ENCODE data around the gene BCL2A1. TPM values are rescaled to one million over a fixed set of nuclear protein-coding genes. Genes with fewer than 3 reads are reported as not detected.
"Not testable (repeated sequence)": the region's sequence is repeated elsewhere in the genome, so short reads cannot be mapped to it uniquely, and the experiment has no call there.

Gene BCL2A1
- total RNA-seq, 2 donors from 2014 or later = 0.86 to 1.5 TPM

DNA sequence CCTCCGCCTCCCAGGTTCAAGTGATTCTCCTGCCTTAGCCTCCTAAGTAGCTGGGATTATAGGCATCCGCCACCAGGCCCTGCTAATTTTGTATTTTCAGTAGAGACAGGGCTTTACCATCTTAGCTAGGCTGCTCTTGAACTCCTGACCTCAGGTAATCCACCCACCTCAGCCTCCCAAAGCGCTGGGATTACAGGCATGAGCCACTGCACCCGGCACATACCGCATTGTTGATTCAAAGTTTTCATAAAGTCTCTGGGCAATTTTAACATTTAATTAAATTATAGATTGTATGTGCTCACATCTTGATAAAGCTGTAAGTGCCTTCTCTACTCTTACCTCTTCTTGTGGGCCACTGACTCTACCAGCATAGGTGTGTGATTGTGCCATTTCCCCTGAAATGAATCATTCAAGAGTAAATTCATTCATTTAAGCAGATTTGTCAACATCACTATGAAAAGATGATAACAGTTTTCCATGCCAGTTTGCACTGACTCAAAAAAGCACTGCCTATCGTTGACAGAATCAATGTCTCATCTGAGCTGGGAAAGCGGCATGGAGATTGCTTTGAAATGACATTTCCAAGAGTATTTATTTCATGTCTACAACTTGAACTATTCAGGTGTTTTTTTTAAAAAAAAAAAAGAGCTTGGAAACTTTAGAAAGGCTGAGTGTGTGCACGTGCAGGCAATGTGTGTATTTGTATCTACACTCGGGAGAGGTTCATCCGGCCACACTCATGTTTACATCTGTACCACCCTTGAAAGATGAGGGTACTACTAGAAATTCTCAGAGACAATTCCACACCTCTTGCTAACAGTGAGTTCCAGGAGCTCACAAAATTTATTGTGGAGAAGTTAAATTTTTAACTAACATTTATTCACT, 3.5 kb downstream of the BCL2A1 start:
- Histone ChIP-seq H3K4me1 (no peaks in the 10 kb centered on the region), H3K36me3 (no peaks in the 10 kb centered on the region), H3K9ac (ENCODE audit: low read depth in 2 of 2, low read length in 2 of 2) (no peak overlapping the region), H3K27ac (no peak overlapping the region), H3K9me3 (no peaks in the 10 kb centered on the region), H3K27me3 (no peaks in the 10 kb centered on the region), H3K4me3 (no peak overlapping the region)
- TF ChIP-seq, protein P1, sequence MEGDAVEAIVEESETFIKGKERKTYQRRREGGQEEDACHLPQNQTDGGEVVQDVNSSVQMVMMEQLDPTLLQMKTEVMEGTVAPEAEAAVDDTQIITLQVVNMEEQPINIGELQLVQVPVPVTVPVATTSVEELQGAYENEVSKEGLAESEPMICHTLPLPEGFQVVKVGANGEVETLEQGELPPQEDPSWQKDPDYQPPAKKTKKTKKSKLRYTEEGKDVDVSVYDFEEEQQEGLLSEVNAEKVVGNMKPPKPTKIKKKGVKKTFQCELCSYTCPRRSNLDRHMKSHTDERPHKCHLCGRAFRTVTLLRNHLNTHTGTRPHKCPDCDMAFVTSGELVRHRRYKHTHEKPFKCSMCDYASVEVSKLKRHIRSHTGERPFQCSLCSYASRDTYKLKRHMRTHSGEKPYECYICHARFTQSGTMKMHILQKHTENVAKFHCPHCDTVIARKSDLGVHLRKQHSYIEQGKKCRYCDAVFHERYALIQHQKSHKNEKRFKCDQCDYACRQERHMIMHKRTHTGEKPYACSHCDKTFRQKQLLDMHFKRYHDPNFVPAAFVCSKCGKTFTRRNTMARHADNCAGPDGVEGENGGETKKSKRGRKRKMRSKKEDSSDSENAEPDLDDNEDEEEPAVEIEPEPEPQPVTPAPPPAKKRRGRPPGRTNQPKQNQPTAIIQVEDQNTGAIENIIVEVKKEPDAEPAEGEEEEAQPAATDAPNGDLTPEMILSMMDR (IDR thresholded peaks at IDR 0.05) = no peak
- DNase-seq = no peak
- intact Hi-C loops (cut with DNase I) = no loop called here

DNA sequence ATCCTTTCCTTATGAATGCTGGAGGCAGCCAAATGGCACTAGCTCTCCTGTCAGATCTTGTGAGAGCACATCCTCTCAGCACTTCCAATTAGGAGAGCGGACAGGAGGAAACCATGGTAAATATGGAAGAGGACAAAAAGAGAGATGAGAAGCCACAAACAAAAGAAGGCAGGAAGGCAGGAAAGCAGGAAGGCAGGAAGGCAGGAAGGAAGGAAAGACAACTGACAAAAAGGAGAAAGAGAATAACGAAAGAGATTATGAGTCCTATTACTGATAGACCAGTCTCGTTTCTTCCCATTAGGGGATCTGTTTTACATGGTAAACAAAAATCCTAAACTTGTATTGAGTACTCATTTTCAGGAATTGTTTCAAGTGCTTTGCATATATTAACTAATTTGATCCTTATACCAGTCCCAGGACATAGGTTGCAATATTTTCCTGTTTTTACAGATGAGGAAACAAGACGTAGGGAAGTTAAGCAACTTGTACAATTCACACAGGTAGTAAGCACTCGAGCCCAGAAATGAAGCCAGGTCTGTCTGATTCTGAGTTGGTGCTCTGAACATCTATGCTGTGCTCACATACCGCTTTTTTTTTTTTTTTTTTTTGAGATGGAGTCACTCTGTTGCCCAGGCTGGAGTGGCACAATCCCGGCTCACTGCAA, 4.2 kb downstream of the BCL2A1 start:
- H3K9ac ChIP-seq (ENCODE audit: low read depth in 2 of 2, low read length in 2 of 2) = no peak overlapping the region
- H3K27me3 ChIP-seq = no peaks in the 10 kb centered on the region
- H3K9me3 ChIP-seq = no peaks in the 10 kb centered on the region
- intact Hi-C loops (cut with DNase I) = no loop called here
- no peak overlapping the region for H3K4me3 ChIP-seq
- no peaks in the 10 kb centered on the region for H3K4me1 ChIP-seq
- no peak overlapping the region for H3K27ac ChIP-seq
- no peaks in the 10 kb centered on the region for H3K36me3 ChIP-seq
- DNase-seq = no peak
- TF ChIP-seq, protein P1 (IDR thresholded peaks at IDR 0.05) = no peak

DNA sequence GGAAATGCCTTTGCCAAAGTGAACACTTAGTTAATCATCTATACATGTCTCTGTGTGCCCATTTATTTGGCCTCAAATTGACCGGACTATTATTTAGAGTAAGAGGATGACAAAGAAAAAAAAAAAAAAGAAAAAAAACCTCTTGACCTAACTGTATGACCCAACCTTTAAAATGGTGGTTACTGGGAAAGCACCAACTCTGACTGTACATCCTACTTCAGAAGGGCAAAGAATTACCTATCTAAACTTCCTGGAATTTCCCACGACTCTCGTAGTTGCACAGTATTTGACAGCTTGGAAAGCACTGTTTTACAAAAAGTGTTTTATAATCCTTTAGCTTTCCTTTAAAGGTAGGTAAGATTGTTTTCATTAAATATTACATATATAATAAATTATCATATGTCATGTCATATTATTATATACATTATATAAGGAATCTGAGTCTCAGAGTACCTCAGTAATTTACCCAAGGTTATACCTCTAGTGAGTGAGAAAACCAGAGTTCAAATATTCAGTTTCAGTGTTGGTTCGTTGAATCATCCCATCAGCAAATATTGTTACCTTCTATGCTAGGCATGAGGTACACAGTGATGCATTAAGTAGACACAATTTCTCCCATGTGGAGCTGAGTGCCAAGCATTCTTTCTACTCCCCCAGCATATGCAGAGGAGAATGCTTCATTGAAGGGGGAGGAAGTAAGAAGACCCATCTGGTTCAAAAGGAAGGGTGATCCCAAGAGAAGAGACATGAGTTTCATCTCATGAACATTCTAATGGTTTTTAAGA, 5.0 kb downstream of the BCL2A1 start:
- H3K36me3 ChIP-seq = no peaks in the 10 kb centered on the region
- H3K9me3 ChIP-seq = no peaks in the 10 kb centered on the region
- H3K27me3 ChIP-seq = no peaks in the 10 kb centered on the region
- H3K9ac ChIP-seq (ENCODE audit: low read depth in 2 of 2, low read length in 2 of 2) = no peak overlapping the region
- no peak overlapping the region for H3K27ac ChIP-seq
- TF ChIP-seq, protein P1 (IDR thresholded peaks at IDR 0.05) = no peak
- no peak for DNase-seq
- no peaks in the 10 kb centered on the region for H3K4me1 ChIP-seq
- H3K4me3 ChIP-seq = no peak overlapping the region
- intact Hi-C loops (cut with DNase I) = no loop called here

GRCh38 chr15:79964232-79964805, 6.7 kb downstream of the BCL2A1 start:
- H3K9ac ChIP-seq (ENCODE audit: low read depth in 2 of 2, low read length in 2 of 2) = no peak overlapping the region
- TF ChIP-seq, protein P1 (IDR thresholded peaks at IDR 0.05) = no peak
- no peak for DNase-seq
- no peaks in the 10 kb centered on the region for H3K4me1 ChIP-seq
- no peak overlapping the region for H3K27ac ChIP-seq
- H3K36me3 ChIP-seq = no peaks in the 10 kb centered on the region
- no peaks in the 10 kb centered on the region for H3K9me3 ChIP-seq
- intact Hi-C loops (cut with DNase I) = no loop called here
- H3K4me3 ChIP-seq = no peak overlapping the region
- H3K27me3 ChIP-seq = no peaks in the 10 kb centered on the region

GRCh38 chr15:79962921-79963320, 8.1 kb downstream of the BCL2A1 start:
- H3K27me3 ChIP-seq; H3K9ac ChIP-seq (ENCODE audit: low read depth in 2 of 2, low read length in 2 of 2); intact Hi-C loops (cut with DNase I); H3K36me3 ChIP-seq; H3K4me1 ChIP-seq; DNase-seq; H3K9me3 ChIP-seq; H3K4me3 ChIP-seq; H3K27ac ChIP-seq: not testable (repeated sequence)
